WTC11 (cell line): ENCODE measurements around the gene RPEL1. TPM values are rescaled to one million over a fixed set of nuclear protein-coding genes. Genes with fewer than 3 reads are reported as not detected.

ENCODE experiments used
- ATAC-seq: fragments of 200-7000 bp; cut with Tn5 transposase; 2 replicates; pipeline ENCODE4 v1.10.0; 2021; ENCODE audit warnings: mild to moderate bottlenecking, moderate library complexity
- CTCF ChIA-PET: fragments of 300-600 bp; sonication (Branson Sonifier 250); formaldehyde crosslinking; loops from one replicate; lab custom pipeline; 2021; ENCODE audit warnings: antibody characterized with exemption; lab: Charles Lee
- POLR2A ChIA-PET: fragments of 350-600 bp; sonication (Branson Sonifier 250); formaldehyde crosslinking; loops from one replicate; lab custom pipeline; 2021; ENCODE audit warnings: antibody characterized with exemption; lab: Charles Lee
- DNase-seq: peaks from one replicate; pipeline ENCODE4 v3.0.0; 2021; ENCODE audit warnings: low spot score
- H3K27ac Mint-ChIP-seq: 2 replicates; pipeline ENCODE4 v1.8.0; 2021; ENCODE audit warnings: mixed read lengths
- H3K27me3 Mint-ChIP-seq: 2 replicates; pipeline ENCODE4 v1.8.0; 2021; ENCODE audit warnings: low read depth, mild to moderate bottlenecking, moderate library complexity, mixed read lengths
- H3K36me3 Mint-ChIP-seq: 2 replicates; pipeline ENCODE4 v1.8.0; 2021; ENCODE audit warnings: mixed read lengths
- H3K4me1 Mint-ChIP-seq: 2 replicates; pipeline ENCODE4 v1.8.0; 2022; ENCODE audit warnings: mixed read lengths
- H3K4me3 Mint-ChIP-seq: 2 replicates; pipeline ENCODE4 v1.8.0; 2021; ENCODE audit warnings: mild to moderate bottlenecking, moderate library complexity, mixed read lengths
- H3K9me3 Mint-ChIP-seq: 2 replicates; pipeline ENCODE4 v1.8.0; 2021; ENCODE audit warnings: mixed read lengths
- ATF1 ChIP-seq: sonication (generic); formaldehyde crosslinking; IDR thresholded peaks from 2 replicates; pipeline ENCODE4 v1.8.1; 2023; ENCODE audit warnings: mild to moderate bottlenecking, moderate library complexity, missing genetic modification reagents
- CREM ChIP-seq: sonication (generic); formaldehyde crosslinking; IDR thresholded peaks from 2 replicates; pipeline ENCODE4 v1.8.1; 2022; ENCODE audit warnings: mild to moderate bottlenecking, missing genetic modification reagents, moderate library complexity
- E2F5 ChIP-seq: sonication (generic); formaldehyde crosslinking; IDR thresholded peaks from 2 replicates; pipeline ENCODE4 v1.8.1; 2022; ENCODE audit warnings: mild to moderate bottlenecking, moderate library complexity, missing genetic modification reagents
- ETV6 ChIP-seq: sonication (generic); formaldehyde crosslinking; IDR thresholded peaks from 2 replicates; pipeline ENCODE4 v1.8.1; 2022; ENCODE audit warnings: mild to moderate bottlenecking, missing genetic modification reagents
- FOXJ3 ChIP-seq: sonication (generic); formaldehyde crosslinking; IDR thresholded peaks from 2 replicates; pipeline ENCODE4 v1.9.0; 2021; ENCODE audit warnings: missing genetic modification reagents, mild to moderate bottlenecking, borderline replicate concordance
- FOXK1 ChIP-seq: sonication (generic); formaldehyde crosslinking; IDR thresholded peaks from 2 replicates; pipeline ENCODE4 v1.8.0; 2022; ENCODE audit warnings: mild to moderate bottlenecking, moderate library complexity, missing genetic modification reagents
- GABPB1 ChIP-seq: sonication (generic); formaldehyde crosslinking; IDR thresholded peaks from 2 replicates; pipeline ENCODE4 v1.8.1; 2023; ENCODE audit warnings: mild to moderate bottlenecking, missing genetic modification reagents
- JUN ChIP-seq: sonication (generic); formaldehyde crosslinking; IDR thresholded peaks from 2 replicates; pipeline ENCODE4 v1.8.0; 2023; ENCODE audit warnings: mild to moderate bottlenecking, missing genetic modification reagents
- KAT7 ChIP-seq: sonication (generic); formaldehyde crosslinking; IDR thresholded peaks from 2 replicates; pipeline ENCODE4 v1.8.1; 2023; ENCODE audit warnings: missing genetic modification reagents, mild to moderate bottlenecking, borderline replicate concordance
- NFE2L1 ChIP-seq: sonication (generic); formaldehyde crosslinking; IDR thresholded peaks from 2 replicates; pipeline ENCODE4 v1.8.1; 2023; ENCODE audit warnings: missing genetic modification reagents
- NFYB ChIP-seq: sonication (generic); formaldehyde crosslinking; conservative IDR thresholded peaks from 2 replicates; pipeline ENCODE4 v1.8.0; 2022; ENCODE audit warnings: low read depth, missing genetic modification reagents
- NR1H2 ChIP-seq: sonication (generic); formaldehyde crosslinking; IDR thresholded peaks from 2 replicates; pipeline ENCODE4 v1.9.0; 2021; ENCODE audit warnings: mild to moderate bottlenecking, moderate library complexity, missing genetic modification reagents
- NR3C1 ChIP-seq: sonication (generic); formaldehyde crosslinking; conservative IDR thresholded peaks from 2 replicates; pipeline ENCODE4 v1.8.1; 2023; ENCODE audit warnings: low read depth, mild to moderate bottlenecking, missing genetic modification reagents
- OVOL2 ChIP-seq: fragments of 250-450 bp; sonication (Bioruptor Pico); IDR thresholded peaks from 2 replicates; pipeline ENCODE4 v1.9.0; 2021; ENCODE audit warnings: mild to moderate bottlenecking, borderline replicate concordance
- PRRX2 ChIP-seq: fragments of 250-450 bp; sonication (Bioruptor Pico); IDR thresholded peaks from 2 replicates; pipeline ENCODE4 v1.8.0; 2021; ENCODE audit warnings: mild to moderate bottlenecking
- RELA ChIP-seq: sonication (generic); formaldehyde crosslinking; IDR thresholded peaks from 2 replicates; pipeline ENCODE4 v1.8.1; 2022; ENCODE audit warnings: missing genetic modification reagents, mild to moderate bottlenecking, borderline replicate concordance
- SMAD4 ChIP-seq: sonication (generic); formaldehyde crosslinking; IDR thresholded peaks from 2 replicates; pipeline ENCODE4 v1.8.0; 2022; ENCODE audit warnings: mild to moderate bottlenecking, missing genetic modification reagents
- SOX15 ChIP-seq: fragments of 250-450 bp; sonication (Bioruptor Pico); IDR thresholded peaks from 2 replicates; pipeline ENCODE4 v1.9.0; 2021; ENCODE audit warnings: mild to moderate bottlenecking
- SP1 ChIP-seq: sonication (generic); formaldehyde crosslinking; conservative IDR thresholded peaks from 2 replicates; pipeline ENCODE4 v1.8.1; 2022; ENCODE audit warnings: missing genetic modification reagents
- TP53 ChIP-seq: sonication (generic); formaldehyde crosslinking; IDR thresholded peaks from 2 replicates; pipeline ENCODE4 v1.8.1; 2023; ENCODE audit warnings: mild to moderate bottlenecking, missing genetic modification reagents
- ZBTB21 ChIP-seq: sonication (generic); formaldehyde crosslinking; IDR thresholded peaks from 2 replicates; pipeline ENCODE4 v1.8.1; 2023; ENCODE audit warnings: mild to moderate bottlenecking, missing genetic modification reagents, borderline replicate concordance
- ZMAT4 ChIP-seq: fragments of 250-450 bp; sonication (Bioruptor Pico); IDR thresholded peaks from 2 replicates; pipeline ENCODE4 v1.9.0; 2021; ENCODE audit warnings: mild to moderate bottlenecking
- ZNF121 ChIP-seq: sonication (generic); formaldehyde crosslinking; IDR thresholded peaks from 2 replicates; pipeline ENCODE4 v1.8.0; 2023; ENCODE audit warnings: missing genetic modification reagents
- ZNF232 ChIP-seq: sonication (generic); formaldehyde crosslinking; IDR thresholded peaks from 2 replicates; pipeline ENCODE4 v1.8.0; 2022; ENCODE audit warnings: mild to moderate bottlenecking, missing genetic modification reagents
- ZNF423 ChIP-seq: fragments of 250-450 bp; sonication (Bioruptor Pico); IDR thresholded peaks from 2 replicates; pipeline ENCODE4 v2.1.2; 2022; ENCODE audit warnings: mild to moderate bottlenecking, moderate library complexity
- total RNA-seq: library from RNA; stranded (reverse); gene quantifications from 3 replicates; pipeline ENCODE4 v1.2.3, GENCODE V29; 2021
- TF ChIP-seq, protein P1 (sequence below): sonication (generic); formaldehyde crosslinking; IDR thresholded peaks from 2 replicates; pipeline ENCODE4 v1.8.1; 2023; ENCODE audit warnings: mild to moderate bottlenecking, moderate library complexity, missing genetic modification reagents
- TF ChIP-seq, protein P2 (sequence below): sonication (generic); formaldehyde crosslinking; IDR thresholded peaks from 2 replicates; pipeline ENCODE4 v1.8.0; 2023; ENCODE audit warnings: missing genetic modification reagents, mild to moderate bottlenecking, borderline replicate concordance
- TF ChIP-seq, protein P3 (sequence below): sonication (generic); formaldehyde crosslinking; IDR thresholded peaks from 2 replicates; pipeline ENCODE4 v1.8.0; 2022; ENCODE audit warnings: mild to moderate bottlenecking, missing genetic modification reagents

RPEL1 gene
- total RNA-seq, 1 experiment from 2014 or later: 0.09 TPM

GRCh38 chr10:103276896-103277712 is 31.4 kb downstream of the RPEL1 start, which contains the start of gene INA (continued):
- no peak for TF ChIP-seq NFYB
- no peak for TF ChIP-seq KAT7 (CRISPR knock-in tag)
- 0 out of 2 replicates have a peak, but pooled peaks have one; percentile 82 for TF ChIP-seq E2F5
- no peak for TF ChIP-seq PRRX2
- peak; percentile 10; the same call in 1 of the 2 replicates for TF ChIP-seq NR1H2 (CRISPR knock-in tag)
- peak; percentile 69; the same call in 1 of the 2 replicates for TF ChIP-seq NR3C1 (CRISPR knock-in tag)
- TF ChIP-seq ZBTB21: peak; percentile 40; the same call in 1 of the 2 replicates
- no peak for TF ChIP-seq ZNF423 (CRISPR knock-in tag)
- TF ChIP-seq CREM (CRISPR knock-in tag): peak; percentile 66; the same call in 1 of the 2 replicates
- no peak; the same call in 1 of the 2 replicates for TF ChIP-seq JUN
- TF ChIP-seq RELA (CRISPR knock-in tag): no peak
- peak; percentile 92; the same call in 1 of the 2 replicates for TF ChIP-seq ZNF232 (CRISPR knock-in tag)
- TF ChIP-seq OVOL2 (CRISPR knock-in tag): no peak
- no peak for TF ChIP-seq FOXJ3
- TF ChIP-seq, protein P1, sequence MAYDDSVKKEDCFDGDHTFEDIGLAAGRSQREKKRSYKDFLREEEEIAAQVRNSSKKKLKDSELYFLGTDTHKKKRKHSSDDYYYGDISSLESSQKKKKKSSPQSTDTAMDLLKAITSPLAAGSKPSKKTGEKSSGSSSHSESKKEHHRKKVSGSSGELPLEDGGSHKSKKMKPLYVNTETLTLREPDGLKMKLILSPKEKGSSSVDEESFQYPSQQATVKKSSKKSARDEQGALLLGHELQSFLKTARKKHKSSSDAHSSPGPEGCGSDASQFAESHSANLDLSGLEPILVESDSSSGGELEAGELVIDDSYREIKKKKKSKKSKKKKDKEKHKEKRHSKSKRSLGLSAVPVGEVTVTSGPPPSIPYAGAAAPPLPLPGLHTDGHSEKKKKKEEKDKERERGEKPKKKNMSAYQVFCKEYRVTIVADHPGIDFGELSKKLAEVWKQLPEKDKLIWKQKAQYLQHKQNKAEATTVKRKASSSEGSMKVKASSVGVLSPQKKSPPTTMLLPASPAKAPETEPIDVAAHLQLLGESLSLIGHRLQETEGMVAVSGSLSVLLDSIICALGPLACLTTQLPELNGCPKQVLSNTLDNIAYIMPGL (CRISPR knock-in tag): peak; percentile 76
- TF ChIP-seq GABPB1: no peak
- 0 out of 2 replicates have a peak, but pooled peaks have one; percentile 8 for TF ChIP-seq NFE2L1

- Mint-ChIP-seq H3K9me3 (no peaks in the 10 kb centered on the region), H3K27me3 (peaks cover 76% of the 10 kb centered on the region), H3K27ac (no peak overlapping the region), H3K4me3 (peak overlapping the region; percentile 64), H3K36me3 (no peaks in the 10 kb centered on the region), H3K4me1 (peaks cover 40% of the 10 kb centered on the region)
- ATAC-seq (no peak), DNase-seq (peak; percentile 43)
- ChIA-PET CTCF (interaction anchor here (0.5 to 2.7 kb wide), 11 partner anchors 12 to 524 kb away, joined by 3 to 19 read pairs (median 4); partner anchors contain the start of gene CNNM2), POLR2A (interaction anchor here (0.6 to 1.1 kb wide), 4 partner anchors 11 to 360 kb away, joined by 3 read pairs; partner anchors contain the start of gene CNNM2)
- TF ChIP-seq ETV6 (CRISPR knock-in tag): peak; percentile 37; the same call in 1 of the 2 replicates
- no peak for TF ChIP-seq SMAD4 (CRISPR knock-in tag)
- TF ChIP-seq ZNF121 (CRISPR knock-in tag): 0 out of 2 replicates have a peak, but pooled peaks have one; percentile 10
- TF ChIP-seq, protein P2, sequence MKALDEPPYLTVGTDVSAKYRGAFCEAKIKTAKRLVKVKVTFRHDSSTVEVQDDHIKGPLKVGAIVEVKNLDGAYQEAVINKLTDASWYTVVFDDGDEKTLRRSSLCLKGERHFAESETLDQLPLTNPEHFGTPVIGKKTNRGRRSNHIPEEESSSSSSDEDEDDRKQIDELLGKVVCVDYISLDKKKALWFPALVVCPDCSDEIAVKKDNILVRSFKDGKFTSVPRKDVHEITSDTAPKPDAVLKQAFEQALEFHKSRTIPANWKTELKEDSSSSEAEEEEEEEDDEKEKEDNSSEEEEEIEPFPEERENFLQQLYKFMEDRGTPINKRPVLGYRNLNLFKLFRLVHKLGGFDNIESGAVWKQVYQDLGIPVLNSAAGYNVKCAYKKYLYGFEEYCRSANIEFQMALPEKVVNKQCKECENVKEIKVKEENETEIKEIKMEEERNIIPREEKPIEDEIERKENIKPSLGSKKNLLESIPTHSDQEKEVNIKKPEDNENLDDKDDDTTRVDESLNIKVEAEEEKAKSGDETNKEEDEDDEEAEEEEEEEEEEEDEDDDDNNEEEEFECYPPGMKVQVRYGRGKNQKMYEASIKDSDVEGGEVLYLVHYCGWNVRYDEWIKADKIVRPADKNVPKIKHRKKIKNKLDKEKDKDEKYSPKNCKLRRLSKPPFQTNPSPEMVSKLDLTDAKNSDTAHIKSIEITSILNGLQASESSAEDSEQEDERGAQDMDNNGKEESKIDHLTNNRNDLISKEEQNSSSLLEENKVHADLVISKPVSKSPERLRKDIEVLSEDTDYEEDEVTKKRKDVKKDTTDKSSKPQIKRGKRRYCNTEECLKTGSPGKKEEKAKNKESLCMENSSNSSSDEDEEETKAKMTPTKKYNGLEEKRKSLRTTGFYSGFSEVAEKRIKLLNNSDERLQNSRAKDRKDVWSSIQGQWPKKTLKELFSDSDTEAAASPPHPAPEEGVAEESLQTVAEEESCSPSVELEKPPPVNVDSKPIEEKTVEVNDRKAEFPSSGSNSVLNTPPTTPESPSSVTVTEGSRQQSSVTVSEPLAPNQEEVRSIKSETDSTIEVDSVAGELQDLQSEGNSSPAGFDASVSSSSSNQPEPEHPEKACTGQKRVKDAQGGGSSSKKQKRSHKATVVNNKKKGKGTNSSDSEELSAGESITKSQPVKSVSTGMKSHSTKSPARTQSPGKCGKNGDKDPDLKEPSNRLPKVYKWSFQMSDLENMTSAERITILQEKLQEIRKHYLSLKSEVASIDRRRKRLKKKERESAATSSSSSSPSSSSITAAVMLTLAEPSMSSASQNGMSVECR: peak; percentile 73; the same call in 1 of the 2 replicates
- 0 out of 2 replicates have a peak, but pooled peaks have one; percentile 8 for TF ChIP-seq ATF1
- TF ChIP-seq FOXK1 (CRISPR knock-in tag): peak; percentile 69; the same call in 1 of the 2 replicates
- TF ChIP-seq SOX15 (CRISPR knock-in tag): no peak
- no peak for TF ChIP-seq SP1
- peak; percentile 25; the same call in 1 of the 2 replicates for TF ChIP-seq NR1H2 (CRISPR knock-in tag)
- TF ChIP-seq JUN: peak; percentile 19; the same call in 1 of the 2 replicates
- 0 out of 2 replicates have a peak, but pooled peaks have one; percentile 2 for TF ChIP-seq CREM (CRISPR knock-in tag)
- TF ChIP-seq TP53 (CRISPR knock-in tag): no peak
- TF ChIP-seq, protein P3, sequence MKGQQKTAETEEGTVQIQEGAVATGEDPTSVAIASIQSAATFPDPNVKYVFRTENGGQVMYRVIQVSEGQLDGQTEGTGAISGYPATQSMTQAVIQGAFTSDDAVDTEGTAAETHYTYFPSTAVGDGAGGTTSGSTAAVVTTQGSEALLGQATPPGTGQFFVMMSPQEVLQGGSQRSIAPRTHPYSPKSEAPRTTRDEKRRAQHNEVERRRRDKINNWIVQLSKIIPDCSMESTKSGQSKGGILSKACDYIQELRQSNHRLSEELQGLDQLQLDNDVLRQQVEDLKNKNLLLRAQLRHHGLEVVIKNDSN: peak; percentile 7; the same call in 1 of the 2 replicates
- no peak for TF ChIP-seq ZMAT4 (CRISPR knock-in tag)
These were observed 32.2 kb downstream of the RPEL1 start for GRCh38 chr10:103277713-103278536.
